PC-9 (cell line): ENCODE measurements around the gene ZDHHC17. TPM values are rescaled to one million over a fixed set of nuclear protein-coding genes. Genes with fewer than 3 reads are reported as not detected.

ENCODE experiments used
- BruUV-seq: library from RNA; stranded (reverse); fragments of 400-500 nt; replicated peaks from 2 replicates; lab custom pipeline; 2021; lab: Mats Ljungman, UMichigan
- CTCF ChIA-PET: fragments of 300-600 bp; sonication (Branson Sonifier 250); formaldehyde crosslinking; loops from one replicate; lab custom pipeline; 2022; ENCODE audit warnings: antibody characterized with exemption; lab: Charles Lee
- POLR2A ChIA-PET: fragments of 300-600 bp; sonication (Branson Sonifier 250); formaldehyde crosslinking; loops from one replicate; lab custom pipeline; 2022; ENCODE audit warnings: antibody characterized with exemption; ENCODE audit not compliant: unreplicated experiment; lab: Charles Lee
- DNase-seq, 2 experiments: peaks; one replicate each; pipeline versions ENCODE4 v3.0.0 to v3.0.0-alpha.2; 2015 to 2022; ENCODE audit warnings: mixed read lengths in 1 of 2
- H2AFZ ChIP-seq: fragments of 200-600 bp; sonication (generic); 2 replicates; pipeline ENCODE4 v1.8.1; 2017; ENCODE audit warnings: antibody characterized with exemption
- H3F3A ChIP-seq: fragments of 200-600 bp; sonication (generic); 2 replicates; pipeline ENCODE4 v1.8.1; 2017; ENCODE audit warnings: antibody characterized with exemption, mild to moderate bottlenecking, low read depth; ENCODE audit not compliant: insufficient read depth
- H3K27ac ChIP-seq: fragments of 200-600 bp; sonication (generic); 2 replicates; pipeline ENCODE4 v1.6.1; 2016; ENCODE audit warnings: mixed run types
- H3K27me3 ChIP-seq: fragments of 200-600 bp; sonication (generic); 2 replicates; pipeline ENCODE4 v1.6.1; 2016; ENCODE audit warnings: low read depth, mixed run types; ENCODE audit not compliant: insufficient read depth
- H3K36me3 ChIP-seq: fragments of 200-600 bp; sonication (generic); 2 replicates; pipeline ENCODE4 v1.6.1; 2016; ENCODE audit warnings: low read depth, mixed run types
- H3K4me1 ChIP-seq: fragments of 200-600 bp; sonication (generic); replicated peaks from 2 replicates; pipeline ENCODE4 v1.6.1; 2016; ENCODE audit warnings: mixed run types; ENCODE audit not compliant: insufficient read depth
- H3K4me2 ChIP-seq: fragments of 200-600 bp; sonication (generic); 2 replicates; pipeline ENCODE4 v1.6.1; 2017; ENCODE audit warnings: mixed run types
- H3K4me3 ChIP-seq: fragments of 200-600 bp; sonication (generic); 2 replicates; pipeline ENCODE4 v1.6.1; 2016; ENCODE audit warnings: mixed run types
- H3K79me2 ChIP-seq: fragments of 200-600 bp; sonication (generic); 2 replicates; pipeline ENCODE4 v1.6.1; 2017; ENCODE audit warnings: low read depth, mixed run types
- H3K9me2 ChIP-seq: fragments of 200-600 bp; sonication (generic); 2 replicates; pipeline ENCODE4 v1.8.1; 2017; ENCODE audit warnings: mild to moderate bottlenecking; ENCODE audit not compliant: insufficient read depth
- H3K9me3 ChIP-seq: fragments of 200-600 bp; sonication (generic); 2 replicates; pipeline ENCODE4 v1.8.1; 2016; ENCODE audit warnings: low read depth; ENCODE audit not compliant: insufficient read depth
- H4K20me1 ChIP-seq: fragments of 200-600 bp; sonication (generic); 2 replicates; pipeline ENCODE4 v1.8.1; 2017; ENCODE audit not compliant: insufficient read depth
- CTCF ChIP-seq: fragments of 200-600 bp; sonication (generic); conservative IDR thresholded peaks from 2 replicates; pipeline ENCODE4 v1.6.1; 2017; ENCODE audit warnings: mixed run types, antibody characterized with exemption, mild to moderate bottlenecking, moderate library complexity
- EZH2 ChIP-seq: fragments of 200-600 bp; sonication (generic); IDR thresholded peaks from 2 replicates; pipeline ENCODE4 v1.8.0; 2017; ENCODE audit warnings: antibody characterized with exemption, low read depth
- intact Hi-C: fragments of 100-400 bp; cut with micrococcal nuclease; formaldehyde crosslinking; loops from one replicate; pipeline ENCODE4 v1.10.0; 2022; ENCODE audit not compliant: unreplicated experiment
- total RNA-seq: library from RNA; stranded (reverse); gene quantifications from 2 replicates; pipeline ENCODE4 v1.2.3, GENCODE V29; 2021

ZDHHC17 gene
- total RNA-seq, 1 experiment from 2014 or later: 24.7 TPM

GRCh38 chr12:76789335-76790050, 25.6 kb downstream of the ZDHHC17 start:
- Histone ChIP-seq H3F3A (peaks cover 8% of the 10 kb centered on the region; the same call in 1 of the 2 replicates), H3K4me1 (no peaks in the 10 kb centered on the region), H4K20me1 (no peaks in the 10 kb centered on the region; the same call in 1 of the 2 replicates), H3K4me3 (no peak overlapping the region), H3K9me2 (no peaks in the 10 kb centered on the region), H3K4me2 (no peak overlapping the region), H3K9me3 (no peaks in the 10 kb centered on the region), H3K27ac (no peak overlapping the region), H3K36me3 (no peaks in the 10 kb centered on the region), H3K27me3 (no peaks in the 10 kb centered on the region), H3K79me2 (peaks cover 8% of the 10 kb centered on the region; the same call in 1 of the 2 replicates), H2AFZ (no peak overlapping the region)
- intact Hi-C loops: loop anchor here (5.0 kb wide), 1 partner anchor 223 kb away; no protein-coding TSS in a partner anchor
- no TSS peak for BruUV-seq
- ChIA-PET CTCF (no interaction called here), POLR2A (no interaction called here)
- DNase-seq: no peak
- TF ChIP-seq CTCF (no peak), EZH2 (no peak)

- Histone ChIP-seq H3K27ac (no peak overlapping the region), H3K9me2 (no peaks in the 10 kb centered on the region), H3K79me2 (0 out of 2 replicates have a peak, but pooled peaks cover 10% of the 10 kb centered on the region), H4K20me1 (no peaks in the 10 kb centered on the region; the same call in 1 of the 2 replicates), H3K36me3 (no peaks in the 10 kb centered on the region), H3K4me3 (no peak overlapping the region), H3F3A (peaks cover 8% of the 10 kb centered on the region; the same call in 1 of the 2 replicates), H3K9me3 (no peaks in the 10 kb centered on the region), H2AFZ (no peak overlapping the region), H3K27me3 (no peaks in the 10 kb centered on the region), H3K4me1 (no peaks in the 10 kb centered on the region), H3K4me2 (peak overlapping the region; percentile 16; the same call in 1 of the 2 replicates)
- intact Hi-C loops: loop anchor here (1.0 to 5.0 kb wide), 2 partner anchors 170 to 221 kb away; no protein-coding TSS in a partner anchor
- ChIA-PET POLR2A (no interaction called here), CTCF (interaction anchor here (0.6 kb wide), 1 partner anchor 23 kb away, joined by 5 read pairs; no protein-coding TSS in a partner anchor)
- DNase-seq: no peak
- TF ChIP-seq CTCF: peak; percentile 88
- TF ChIP-seq EZH2: no peak
- no TSS peak for BruUV-seq
These were observed 26.9 kb downstream of the ZDHHC17 start for GRCh38 chr12:76790564-76791552.

GRCh38 chr12:76792828-76793227, 28.9 kb downstream of the ZDHHC17 start:
- TF ChIP-seq CTCF: no peak
- TF ChIP-seq EZH2: no peak
- POLR2A ChIA-PET: no interaction called here

More at GRCh38 chr12:76792828-76793227, 28.9 kb downstream of the ZDHHC17 start:
- CTCF ChIA-PET: no interaction called here
- intact Hi-C loops: loop anchor here (5.0 kb wide), 1 partner anchor 219 kb away; no protein-coding TSS in a partner anchor
- DNase-seq: no peak
- Histone ChIP-seq H3F3A (peaks cover 8% of the 10 kb centered on the region; the same call in 1 of the 2 replicates), H3K4me1 (no peaks in the 10 kb centered on the region), H3K36me3 (no peaks in the 10 kb centered on the region), H3K4me3 (no peak overlapping the region), H2AFZ (no peak overlapping the region), H3K27me3 (no peaks in the 10 kb centered on the region), H3K9me3 (no peaks in the 10 kb centered on the region), H4K20me1 (no peaks in the 10 kb centered on the region; the same call in 1 of the 2 replicates), H3K9me2 (no peaks in the 10 kb centered on the region), H3K79me2 (0 out of 2 replicates have a peak, but pooled peaks cover 13% of the 10 kb centered on the region), H3K4me2 (no peak overlapping the region), H3K27ac (no peak overlapping the region)
- BruUV-seq: no TSS peak
